Measurements from ENCODE around the gene STARD3.
"Not testable (repeated sequence)": the region's sequence is repeated elsewhere in the genome, so short reads cannot be mapped to it uniquely, and the experiment has no call there.

The STARD3 gene

GRCh38 chr17:39697961-39698360 lies 61.0 kb downstream of the STARD3 start:
- H3K27ac Mint-ChIP-seq, result no peak overlapping the region
- intact Hi-C loops (cut with micrococcal nuclease), result no loop called here
- H3K27me3 Mint-ChIP-seq, result peaks cover 55% of the 10 kb centered on the region

GRCh38 chr17:39699157-39699817 lies 62.3 kb downstream of the STARD3 start:
- intact Hi-C loops (cut with micrococcal nuclease); H3K27ac Mint-ChIP-seq; H3K4me3 Mint-ChIP-seq; H3K36me3 Mint-ChIP-seq (ENCODE audit: low read depth); H3K9me3 Mint-ChIP-seq: not testable (repeated sequence)
- Mint-ChIP-seq H3K27me3 (peaks cover 59% of the 10 kb centered on the region), H3K4me1 (ENCODE audit: low read depth) (peaks cover 10% of the 10 kb centered on the region)

More at GRCh38 chr17:39697961-39698360, 61.0 kb downstream of the STARD3 start:
- Mint-ChIP-seq H3K9me3 (no peaks in the 10 kb centered on the region), H3K4me1 (ENCODE audit: low read depth) (peaks cover 10% of the 10 kb centered on the region), H3K4me3 (no peak overlapping the region), H3K36me3 (ENCODE audit: low read depth) (no peaks in the 10 kb centered on the region)

GRCh38 chr17:39699818-39700147 lies 62.8 kb downstream of the STARD3 start, which contains the start of gene ERBB2:
ERBB2 (plus strand) TSS chr17:39700064; CDS start chr17:39700239, 175 bp downstream.
- Mint-ChIP-seq H3K36me3 (ENCODE audit: low read depth) (no peaks in the 10 kb centered on the region), H3K4me3 (peak within 1 kb of the TSS; percentile 17), H3K27ac (no peak within 1 kb of the TSS), H3K27me3 (peaks cover 59% of the 10 kb centered on the region), H3K9me3 (no peaks in the 10 kb centered on the region), H3K4me1 (ENCODE audit: low read depth) (peaks cover 10% of the 10 kb centered on the region)
- intact Hi-C loops (cut with micrococcal nuclease), result no loop called here

- Mint-ChIP-seq H3K36me3 (ENCODE audit: low read depth) (no peaks in the 10 kb centered on the region), H3K27ac (no peak overlapping the region), H3K4me1 (ENCODE audit: low read depth) (peaks cover 10% of the 10 kb centered on the region), H3K9me3 (no peaks in the 10 kb centered on the region), H3K4me3 (peak overlapping the region; percentile 17), H3K27me3 (peaks cover 59% of the 10 kb centered on the region)
- intact Hi-C loops (cut with micrococcal nuclease), result no loop called here
Measured at GRCh38 chr17:39700148-39700987, 63.4 kb downstream of the STARD3 start.

GRCh38 chr17:39701012-39701783 lies 64.3 kb downstream of the STARD3 start:
- Mint-ChIP-seq H3K27ac (no peak overlapping the region), H3K27me3 (peaks cover 57% of the 10 kb centered on the region)

GRCh38 chr17:39701784-39702422 lies 65.0 kb downstream of the STARD3 start:
- Mint-ChIP-seq H3K27me3 (peaks cover 55% of the 10 kb centered on the region), H3K36me3 (ENCODE audit: low read depth) (no peaks in the 10 kb centered on the region), H3K27ac (no peak overlapping the region), H3K4me3 (no peak overlapping the region), H3K9me3 (no peaks in the 10 kb centered on the region), H3K4me1 (ENCODE audit: low read depth) (peaks cover 10% of the 10 kb centered on the region)
- intact Hi-C loops (cut with micrococcal nuclease), result no loop called here

More at GRCh38 chr17:39701012-39701783, 64.3 kb downstream of the STARD3 start:
- Mint-ChIP-seq H3K9me3 (no peaks in the 10 kb centered on the region), H3K36me3 (ENCODE audit: low read depth) (no peaks in the 10 kb centered on the region), H3K4me3 (no peak overlapping the region), H3K4me1 (ENCODE audit: low read depth) (peaks cover 10% of the 10 kb centered on the region)
- intact Hi-C loops (cut with micrococcal nuclease), result no loop called here

- Mint-ChIP-seq H3K4me3 (no peak overlapping the region), H3K4me1 (ENCODE audit: low read depth) (peaks cover 10% of the 10 kb centered on the region), H3K27ac (no peak overlapping the region), H3K27me3 (peaks cover 48% of the 10 kb centered on the region), H3K9me3 (no peaks in the 10 kb centered on the region), H3K36me3 (ENCODE audit: low read depth) (no peaks in the 10 kb centered on the region)
- intact Hi-C loops (cut with micrococcal nuclease), result no loop called here
Measured at GRCh38 chr17:39702901-39703893, 66.3 kb downstream of the STARD3 start.

- Mint-ChIP-seq H3K36me3 (ENCODE audit: low read depth) (no peaks in the 10 kb centered on the region), H3K4me3 (no peak overlapping the region), H3K9me3 (no peaks in the 10 kb centered on the region), H3K27me3 (peaks cover 43% of the 10 kb centered on the region), H3K4me1 (ENCODE audit: low read depth) (peaks cover 10% of the 10 kb centered on the region), H3K27ac (no peak overlapping the region)
- intact Hi-C loops (cut with micrococcal nuclease), result no loop called here
Measured at GRCh38 chr17:39703913-39704312, 67.0 kb downstream of the STARD3 start.

GRCh38 chr17:39704821-39705551 lies 68.0 kb downstream of the STARD3 start:
- intact Hi-C loops (cut with micrococcal nuclease), result no loop called here
- Mint-ChIP-seq H3K4me3 (no peak overlapping the region), H3K9me3 (no peaks in the 10 kb centered on the region), H3K4me1 (ENCODE audit: low read depth) (peaks cover 4% of the 10 kb centered on the region), H3K27me3 (peaks cover 36% of the 10 kb centered on the region), H3K27ac (no peak overlapping the region), H3K36me3 (ENCODE audit: low read depth) (no peaks in the 10 kb centered on the region)

- Mint-ChIP-seq H3K9me3 (no peaks in the 10 kb centered on the region), H3K27ac (no peak overlapping the region), H3K4me1 (ENCODE audit: low read depth) (no peaks in the 10 kb centered on the region), H3K4me3 (no peak overlapping the region), H3K36me3 (ENCODE audit: low read depth) (no peaks in the 10 kb centered on the region), H3K27me3 (peaks cover 27% of the 10 kb centered on the region)
- intact Hi-C loops (cut with micrococcal nuclease), result no loop called here
Measured at GRCh38 chr17:39705786-39706348, 68.9 kb downstream of the STARD3 start.

- H3K9me3 Mint-ChIP-seq, result no peaks in the 10 kb centered on the region
- peaks cover 22% of the 10 kb centered on the region for H3K27me3 Mint-ChIP-seq
- H3K4me1 Mint-ChIP-seq (ENCODE audit: low read depth), result no peaks in the 10 kb centered on the region
Measured at GRCh38 chr17:39706383-39706782, 69.4 kb downstream of the STARD3 start.

GRCh38 chr17:39706921-39707337 lies 70.0 kb downstream of the STARD3 start:
- H3K9me3 Mint-ChIP-seq, result no peaks in the 10 kb centered on the region
- H3K4me3 Mint-ChIP-seq, result no peak overlapping the region
- H3K4me1 Mint-ChIP-seq (ENCODE audit: low read depth), result no peaks in the 10 kb centered on the region
- no peaks in the 10 kb centered on the region for H3K36me3 Mint-ChIP-seq (ENCODE audit: low read depth)
- intact Hi-C loops (cut with micrococcal nuclease), result no loop called here
- no peak overlapping the region for H3K27ac Mint-ChIP-seq
- H3K27me3 Mint-ChIP-seq, result peaks cover 16% of the 10 kb centered on the region

More at GRCh38 chr17:39706383-39706782, 69.4 kb downstream of the STARD3 start:
- H3K36me3 Mint-ChIP-seq (ENCODE audit: low read depth), result no peaks in the 10 kb centered on the region
- intact Hi-C loops (cut with micrococcal nuclease), result no loop called here
- H3K4me3 Mint-ChIP-seq, result no peak overlapping the region
- H3K27ac Mint-ChIP-seq, result no peak overlapping the region

All from dendritic cell treated with granulocyte-macrophage colony-stimulating factor and Interleukin-4, amounts not matched to agents 40 ng/mL and 50 ng/mL, for 4 days (primary cell).